NCI-H460 (cell line): ENCODE measurements around the gene LRRTM4. TPM values are rescaled to one million over a fixed set of nuclear protein-coding genes. Genes with fewer than 3 reads are reported as not detected.
"Not testable (repeated sequence)": the region's sequence is repeated elsewhere in the genome, so short reads cannot be mapped to it uniquely, and the experiment has no call there.

Experiments used
- DNase-seq: peaks from one replicate; pipeline ENCODE4 v3.0.0-alpha.2; 2016; ENCODE audit warnings: low read depth; ENCODE audit errors: extremely low read depth
- total RNA-seq: library from RNA; depleted of rRNA; stranded (reverse); fragments of >200 nt; shearing (Covaris generic); gene quantifications from 2 replicates; pipeline ENCODE4 v1.2.3, GENCODE V29; 2014

LRRTM4 gene
- total RNA-seq, 1 experiment from 2014 or later = 0.05 TPM

DNA sequence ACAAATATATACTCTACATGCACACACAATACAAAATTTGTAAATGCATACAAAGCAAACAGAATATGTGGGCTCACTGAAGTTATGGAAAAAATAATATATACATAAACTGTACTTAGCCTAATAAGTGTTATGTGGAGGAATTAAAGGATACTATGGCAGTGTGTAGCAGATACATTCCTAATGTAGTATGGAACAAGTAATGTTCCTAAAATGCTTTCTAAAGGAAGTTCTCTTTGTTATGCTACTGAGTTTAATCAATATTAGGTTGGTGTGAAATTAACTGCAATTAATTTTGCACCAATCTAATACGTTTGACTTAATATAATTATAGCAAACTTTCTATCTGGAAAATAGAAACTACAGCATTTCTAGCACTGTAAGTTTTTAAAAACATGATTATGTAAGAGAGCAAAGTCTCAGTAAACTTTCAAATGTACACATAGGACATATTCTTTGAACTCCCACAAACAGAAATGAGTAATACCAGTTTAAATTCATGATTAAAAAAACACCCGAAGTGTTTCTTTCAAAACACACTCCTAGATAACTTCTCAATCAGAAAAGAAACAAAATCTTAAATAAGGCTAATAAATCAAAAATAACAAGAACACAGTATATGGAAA, 331.3 kb downstream of the LRRTM4 start:
- no peak for DNase-seq

DNA sequence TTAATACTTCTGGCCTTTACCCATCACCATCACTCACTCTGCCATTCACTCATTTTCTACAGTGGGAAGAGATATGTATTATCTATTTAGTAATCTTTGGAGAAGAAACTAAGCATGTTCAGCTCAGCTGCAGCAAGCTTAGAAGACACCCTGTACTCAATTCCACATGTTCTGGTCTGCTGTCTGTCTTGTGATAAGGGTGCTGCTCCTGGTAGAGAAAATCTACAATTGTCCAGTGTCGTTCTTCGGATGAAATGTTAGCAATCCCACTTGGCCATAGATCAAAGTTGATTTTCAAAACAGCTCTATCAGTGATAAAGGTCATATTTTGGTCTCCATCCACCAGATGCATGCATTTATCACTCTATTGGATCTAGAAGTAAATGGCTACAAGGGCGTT, 337.1 kb downstream of the LRRTM4 start:
- no peak for DNase-seq

DNA sequence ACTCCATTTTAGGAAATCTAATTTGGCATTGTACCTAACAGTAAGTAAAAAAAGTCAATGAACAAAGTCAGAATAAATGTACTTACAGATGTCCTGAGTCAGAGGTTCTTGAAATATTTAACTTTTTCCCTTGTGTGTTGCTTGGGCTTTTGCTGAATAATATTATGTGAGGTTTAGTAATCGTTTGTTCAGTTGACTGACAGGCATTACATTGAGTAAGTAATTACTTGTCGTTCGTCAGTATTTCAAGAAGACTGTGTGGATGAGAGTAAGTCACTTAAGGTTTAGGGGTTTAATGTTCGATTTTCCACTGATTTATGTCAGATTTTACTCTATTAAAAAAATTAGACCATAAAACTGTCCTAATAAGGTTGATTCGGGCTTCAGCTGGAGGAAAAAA, 342.9 kb downstream of the LRRTM4 start:
- DNase-seq = no peak

DNA sequence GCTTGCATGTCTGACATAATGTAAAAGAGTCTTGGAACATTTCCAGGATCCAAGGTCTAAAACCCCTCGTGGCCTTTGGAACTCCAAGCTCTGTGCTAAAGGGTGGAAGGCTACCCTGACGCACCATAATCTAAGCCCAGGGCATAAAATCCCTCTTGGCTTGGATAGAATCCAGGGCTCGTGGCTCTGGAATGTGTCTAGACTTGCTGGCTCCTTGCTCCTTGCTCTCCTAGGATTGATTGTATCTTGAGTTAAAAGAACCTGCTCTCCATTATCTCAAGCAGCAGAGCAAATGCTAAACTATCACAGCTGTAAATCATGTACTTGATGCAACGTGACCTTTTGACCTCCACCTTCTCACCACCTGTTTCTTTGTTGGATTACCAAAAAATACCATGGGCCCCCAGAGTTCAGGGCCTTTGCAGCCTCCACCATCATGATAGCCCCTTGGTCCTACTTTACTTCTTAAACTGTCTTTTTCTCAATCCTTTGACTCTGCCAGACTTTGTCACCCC, 346.9 kb downstream of the LRRTM4 start:
- not testable (repeated sequence) for DNase-seq

DNA sequence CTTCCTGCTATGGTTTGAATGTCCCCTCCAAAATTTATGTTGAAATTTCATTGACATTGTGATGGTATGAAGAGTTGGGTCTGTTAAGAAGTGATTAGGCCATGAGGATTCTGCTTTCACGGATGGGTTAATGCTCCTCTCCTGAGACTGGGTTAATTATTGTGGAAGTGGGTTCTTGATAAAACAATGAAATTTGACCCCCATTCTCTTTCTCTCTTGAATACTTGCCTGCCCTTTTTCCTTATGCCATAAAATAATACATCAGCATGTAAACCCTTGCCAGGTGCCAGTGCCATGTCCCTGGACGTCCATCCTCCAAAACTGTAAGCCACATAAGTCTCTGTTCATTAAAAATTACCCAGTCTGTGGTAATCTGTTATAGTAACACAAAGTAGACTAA, 352.8 kb downstream of the LRRTM4 start:
- no peak for DNase-seq

DNA sequence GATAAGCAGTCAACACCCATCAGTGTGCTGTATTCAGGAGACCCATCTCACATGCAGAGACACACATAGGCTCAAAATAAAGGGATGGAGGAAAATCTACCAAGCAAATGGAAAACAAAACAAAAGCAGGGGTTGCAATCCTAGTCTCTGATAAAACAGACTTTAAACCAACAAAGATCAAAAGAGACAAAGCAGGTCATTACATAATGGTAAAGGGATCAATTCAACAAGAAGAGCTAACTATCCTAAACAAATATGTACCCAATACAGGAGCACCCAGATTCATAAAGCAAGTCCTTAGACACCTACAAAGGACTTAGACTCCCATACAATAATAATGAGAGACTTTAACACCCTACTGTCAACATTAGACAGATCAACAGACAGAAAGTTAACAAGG, 358.2 kb downstream of the LRRTM4 start:
- DNase-seq = not testable (repeated sequence)

DNA sequence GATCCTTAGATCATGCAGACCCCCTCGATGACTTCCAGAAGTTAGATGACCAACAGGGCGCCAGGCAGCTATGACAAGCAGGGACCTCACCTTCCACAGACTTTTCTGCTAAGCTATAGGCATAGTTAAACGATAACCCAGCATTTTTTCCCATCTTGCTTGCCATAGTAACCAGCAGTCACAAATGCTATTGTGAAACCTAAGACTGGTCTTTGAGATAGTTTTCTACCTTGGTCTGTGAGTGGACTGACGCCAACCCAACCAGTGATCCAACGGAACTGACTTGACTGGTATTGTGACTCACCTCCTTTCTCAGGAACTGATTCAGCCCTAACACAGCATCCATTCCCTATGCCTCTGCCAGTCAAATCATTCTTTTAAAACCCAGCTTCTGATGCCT, 361.2 kb downstream of the LRRTM4 start:
- peak; percentile 63 for DNase-seq

DNA sequence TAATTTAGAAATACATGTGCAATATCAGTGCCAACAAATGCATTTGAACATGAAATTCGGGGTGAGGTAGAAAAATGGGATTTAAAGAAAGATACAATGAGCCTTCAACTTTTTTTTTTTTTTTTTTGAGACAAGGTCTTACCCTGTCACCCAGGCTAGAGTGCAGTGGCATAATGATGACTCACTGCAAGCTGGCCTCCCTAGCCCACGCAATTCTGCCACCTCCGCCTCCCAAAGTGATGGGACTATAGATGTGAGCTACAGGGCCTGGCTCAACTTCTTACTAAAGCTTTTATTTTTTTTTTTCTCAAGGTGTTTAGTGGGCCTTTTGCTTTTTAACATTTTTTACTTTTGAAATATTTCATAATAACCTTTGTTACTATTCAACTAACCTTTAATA, 365.6 kb downstream of the LRRTM4 start:
- DNase-seq = no peak

DNA sequence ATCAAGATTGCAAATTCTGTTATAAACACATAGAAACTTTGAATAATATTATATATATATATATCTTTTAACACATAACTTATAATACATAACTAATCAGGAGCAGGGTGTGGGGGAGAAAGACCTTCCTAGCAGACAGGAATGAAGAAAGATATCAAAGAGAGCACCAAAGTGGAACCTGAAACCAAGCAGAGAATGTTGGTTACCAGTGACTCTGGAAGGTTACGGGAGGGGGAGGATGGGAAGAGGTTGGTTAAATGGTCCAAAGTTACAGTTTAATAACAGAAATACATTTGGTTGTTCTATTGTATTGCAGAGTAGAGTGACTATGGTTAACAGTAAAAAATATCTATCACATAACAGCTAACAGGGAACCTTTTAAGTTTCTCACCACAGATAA, 366.7 kb downstream of the LRRTM4 start:
- DNase-seq = no peak

DNA sequence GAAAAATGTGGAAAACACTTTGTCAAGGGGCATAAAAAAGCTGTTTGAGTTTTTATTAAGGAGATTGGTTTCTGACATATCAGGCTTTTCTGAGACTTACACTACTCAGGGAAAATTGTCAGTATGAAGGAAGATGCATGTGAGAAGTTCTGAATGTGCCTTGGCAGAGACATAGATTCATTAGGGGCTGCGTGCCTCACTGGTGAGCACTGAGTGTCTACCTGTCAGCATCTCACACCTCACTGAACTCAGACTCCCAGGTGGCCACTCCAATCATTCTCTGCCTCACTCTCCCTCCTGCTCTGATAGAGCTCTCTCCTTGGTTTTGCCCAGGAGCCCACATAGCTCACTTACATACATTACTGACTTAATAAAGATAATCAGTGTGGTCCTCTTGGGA, 372.6 kb downstream of the LRRTM4 start:
- no peak for DNase-seq

DNA sequence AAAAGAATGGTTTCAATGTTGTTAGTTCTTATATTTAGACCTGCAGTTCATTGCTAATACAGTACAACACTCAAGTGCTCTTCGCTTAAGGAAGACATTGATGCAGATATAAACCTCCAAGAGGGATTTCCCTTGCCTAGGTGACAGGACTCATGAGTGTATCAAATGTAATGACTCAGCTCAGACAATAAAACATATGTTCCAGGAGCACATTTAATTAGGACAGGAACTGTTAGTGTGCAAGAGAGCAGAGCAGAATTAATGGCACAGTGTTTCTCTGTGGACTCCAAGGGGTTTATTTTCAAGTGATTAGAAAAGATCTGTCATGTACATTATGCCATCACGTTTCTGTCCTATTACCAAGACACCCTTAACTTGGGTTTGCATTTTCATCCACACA, 375.0 kb downstream of the LRRTM4 start:
- DNase-seq = no peak

DNA sequence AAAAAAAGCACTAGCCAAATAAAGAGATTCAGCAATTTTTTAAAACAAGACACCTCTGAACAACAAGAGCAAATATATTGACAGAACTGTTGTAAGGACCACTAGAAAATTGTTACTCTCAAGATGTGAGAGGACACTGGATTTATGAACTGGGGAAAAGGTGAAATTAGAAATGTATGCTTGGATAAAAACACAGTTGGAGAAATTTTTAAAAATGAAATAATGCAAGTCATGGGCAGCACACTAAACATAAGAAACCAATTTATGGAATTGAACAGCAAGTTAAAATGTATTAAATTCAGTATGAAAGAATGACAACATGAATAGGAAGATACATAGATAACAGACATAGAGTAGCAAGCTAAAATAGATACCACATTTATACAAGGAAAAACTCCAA, 377.4 kb downstream of the LRRTM4 start:
- no peak for DNase-seq

DNA sequence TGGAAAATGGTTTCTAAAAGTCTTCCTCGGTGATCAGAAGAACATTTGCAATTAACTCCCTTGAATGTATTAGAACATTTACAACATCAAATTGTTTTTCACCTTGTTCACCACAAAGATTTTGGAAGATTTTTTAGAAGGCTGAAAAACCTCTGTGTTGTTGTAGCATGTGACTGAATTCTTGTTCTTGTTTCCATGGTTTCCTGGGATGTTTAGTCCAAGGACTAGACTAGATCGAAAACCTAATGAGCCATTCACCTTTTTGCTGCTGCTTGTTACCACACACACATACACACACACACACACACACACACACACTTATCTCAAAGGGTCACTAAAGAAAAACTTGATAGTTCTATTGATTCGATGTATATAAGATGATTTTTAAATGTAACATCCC, 380.0 kb downstream of the LRRTM4 start:
- DNase-seq = no peak

DNA sequence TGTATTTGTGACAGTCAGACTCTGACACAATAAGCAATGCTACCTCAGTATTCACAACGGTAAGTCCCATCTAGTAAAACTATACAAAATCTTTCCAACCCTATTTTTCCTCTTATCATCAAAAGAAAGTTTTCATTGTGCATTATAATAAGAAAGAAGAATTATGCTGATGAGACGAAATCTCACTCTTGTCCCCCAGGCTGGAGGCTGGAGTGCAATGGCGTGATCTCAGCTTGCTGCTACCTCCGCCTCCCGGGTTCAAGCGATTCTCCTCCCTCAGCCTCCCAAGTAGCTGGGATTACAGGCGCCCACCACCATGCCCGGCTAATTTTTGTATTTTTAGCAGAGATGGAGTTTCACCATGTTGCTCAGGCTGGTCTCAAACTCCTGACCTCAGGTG, 393.7 kb downstream of the LRRTM4 start:
- not testable (repeated sequence) for DNase-seq

DNA sequence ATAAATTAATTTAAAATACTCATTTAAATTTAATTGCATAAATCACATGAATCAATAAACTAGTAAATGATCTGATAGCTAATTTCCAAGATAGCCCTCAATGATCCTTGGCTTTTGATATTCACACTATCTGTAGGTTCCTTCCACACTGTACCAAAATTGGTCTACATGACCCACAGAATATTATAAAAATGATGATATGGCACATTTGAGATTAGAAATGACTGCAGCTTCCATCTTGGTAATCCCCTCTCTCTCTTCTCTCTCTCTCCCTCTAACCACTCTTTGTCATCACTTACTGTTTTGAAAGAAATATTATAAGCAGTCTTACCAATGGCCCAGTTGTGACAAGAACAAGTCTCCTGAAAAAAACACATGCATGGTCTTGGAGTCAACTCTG, 394.8 kb downstream of the LRRTM4 start:
- no peak for DNase-seq

DNA sequence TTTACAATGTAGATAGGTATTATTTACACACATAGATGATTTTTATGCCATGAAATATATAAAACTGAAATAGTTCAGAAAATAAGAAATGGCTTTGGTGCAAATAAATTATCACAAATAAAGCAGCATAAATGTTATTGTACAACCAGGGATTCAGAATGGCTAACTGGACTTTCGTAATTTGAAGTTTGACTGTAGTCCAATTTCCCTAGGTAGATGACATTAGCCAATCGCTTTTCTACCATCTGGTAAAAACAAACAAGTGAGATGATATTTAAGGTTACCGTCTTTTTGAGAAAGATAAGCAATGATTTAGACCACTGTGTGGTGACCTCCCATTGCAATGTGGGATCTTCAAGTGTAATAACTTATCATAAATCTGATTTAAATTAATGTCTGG, 400.7 kb downstream of the LRRTM4 start:
- DNase-seq = no peak

DNA sequence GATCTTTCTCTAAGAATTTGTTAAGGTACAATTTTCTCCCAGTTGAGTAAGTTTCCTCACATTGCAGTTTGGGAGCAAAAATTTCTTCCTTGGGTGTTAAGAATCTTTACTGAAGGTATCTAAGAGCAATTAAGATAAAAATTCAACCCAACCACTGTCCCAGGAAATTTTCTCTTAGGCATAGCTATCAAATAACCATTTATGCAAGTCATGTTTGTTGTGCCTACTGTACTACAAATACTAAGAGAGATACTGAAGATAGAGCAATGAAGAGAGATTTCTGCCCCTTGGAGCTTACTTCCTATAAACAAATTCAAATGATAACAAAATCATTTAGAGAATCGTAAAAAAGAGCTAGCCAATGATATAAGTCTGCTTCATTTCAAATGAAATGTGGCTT, 402.8 kb downstream of the LRRTM4 start:
- DNase-seq = no peak

DNA sequence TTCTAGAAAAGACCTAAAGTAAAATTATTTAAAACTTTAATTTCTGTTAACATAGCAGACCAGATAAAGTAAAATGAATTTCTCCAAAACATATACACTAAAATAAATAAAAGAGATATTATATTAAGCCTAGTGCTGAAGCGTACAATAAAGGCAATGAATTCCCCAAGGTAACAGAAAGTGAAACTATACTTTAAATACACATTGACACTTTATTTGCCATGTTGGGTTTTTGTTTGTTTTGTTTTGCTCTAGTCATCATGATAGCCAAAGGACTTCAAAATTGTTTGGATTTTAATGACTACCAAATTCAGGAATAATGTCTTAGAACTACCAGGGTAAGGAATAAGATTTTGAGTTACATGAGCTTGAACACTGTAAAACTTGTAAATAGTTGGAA, 413.3 kb downstream of the LRRTM4 start:
- DNase-seq = no peak

DNA sequence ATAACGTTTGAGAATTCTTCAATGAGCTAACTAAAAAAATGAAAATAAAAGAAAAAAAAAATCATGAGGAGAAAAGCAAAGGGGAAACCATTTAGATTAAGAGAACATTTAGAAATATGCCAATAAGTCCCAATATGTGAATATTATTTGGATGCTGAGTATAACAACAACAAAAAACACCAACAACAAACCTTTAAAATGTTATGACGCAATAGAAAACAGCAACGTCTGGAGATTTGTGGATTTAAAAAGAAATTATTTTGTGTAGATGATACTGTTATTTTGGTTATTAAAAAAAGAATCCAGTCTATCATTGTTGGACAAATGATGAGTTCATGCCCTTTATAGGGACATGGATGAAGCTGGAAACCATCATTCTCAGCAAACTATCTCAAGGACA, 417.2 kb downstream of the LRRTM4 start:
- DNase-seq = no peak

DNA sequence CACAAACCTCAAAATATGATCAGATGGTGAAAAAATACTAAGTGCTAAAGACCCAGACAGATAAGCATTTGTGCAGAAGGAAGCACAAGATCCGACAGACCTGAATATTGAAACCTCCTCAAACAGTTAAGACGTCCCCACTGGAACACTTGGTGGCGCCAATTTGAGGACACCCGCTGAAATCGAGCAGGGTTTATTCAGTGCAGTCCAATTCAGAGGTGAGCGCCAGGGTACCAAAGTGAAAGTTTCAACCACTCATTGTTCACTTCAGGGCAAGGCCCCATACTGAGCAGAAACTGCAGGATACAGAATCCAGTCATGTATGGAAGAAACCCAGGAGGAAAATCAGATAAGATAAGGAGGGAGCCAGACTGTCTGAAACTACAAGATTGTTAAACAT, 417.6 kb downstream of the LRRTM4 start:
- DNase-seq = no peak

DNA sequence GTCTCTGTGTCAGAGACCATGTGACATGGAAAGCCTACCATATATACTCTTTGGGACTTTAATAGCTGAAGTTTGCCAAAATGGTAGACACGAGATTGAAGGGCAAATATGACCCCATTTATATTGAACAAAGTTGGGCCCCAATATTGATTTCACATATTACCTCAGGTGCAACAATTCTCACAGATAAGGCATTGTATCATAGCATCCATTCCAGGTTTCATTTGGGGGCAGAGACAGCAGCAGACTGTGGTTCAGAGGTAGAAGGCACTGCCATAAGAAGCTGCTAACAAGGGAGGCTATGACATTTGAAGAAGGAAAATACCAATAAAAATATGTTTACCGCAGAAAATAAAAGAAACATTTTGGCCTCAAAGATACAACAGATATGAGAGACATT, 419.2 kb downstream of the LRRTM4 start:
- no peak for DNase-seq

DNA sequence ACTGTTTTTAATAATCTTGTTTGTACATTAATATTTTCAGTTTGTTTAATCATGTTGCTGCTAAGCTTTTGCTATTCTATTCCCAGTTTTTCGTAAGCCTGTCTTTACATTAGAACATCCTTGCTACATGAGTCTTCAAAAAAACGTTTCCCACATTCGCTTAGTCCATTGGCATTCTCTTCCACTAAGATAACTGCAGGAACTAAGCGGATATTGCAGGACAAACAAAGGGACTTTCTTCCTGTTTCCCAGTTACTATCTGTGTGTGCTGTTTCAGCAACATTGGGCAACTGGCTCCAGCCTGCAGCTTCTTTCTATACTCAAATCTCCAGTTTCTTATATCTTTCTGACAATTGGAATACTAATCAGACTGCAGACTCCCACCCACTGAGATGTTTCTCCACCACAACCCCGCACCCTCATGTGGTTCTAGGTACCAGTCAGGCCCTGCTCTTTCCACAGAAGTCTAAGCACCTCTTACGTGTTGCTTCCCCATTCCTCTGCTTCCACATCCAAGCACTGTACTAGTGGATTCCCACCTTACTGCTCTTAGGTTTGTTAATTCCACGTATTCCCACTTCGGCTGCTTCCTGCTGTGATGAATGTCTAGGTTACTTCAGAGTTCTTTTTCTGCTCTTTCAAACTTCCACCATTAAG, 420.3 kb downstream of the LRRTM4 start:
- DNase-seq = no peak

DNA sequence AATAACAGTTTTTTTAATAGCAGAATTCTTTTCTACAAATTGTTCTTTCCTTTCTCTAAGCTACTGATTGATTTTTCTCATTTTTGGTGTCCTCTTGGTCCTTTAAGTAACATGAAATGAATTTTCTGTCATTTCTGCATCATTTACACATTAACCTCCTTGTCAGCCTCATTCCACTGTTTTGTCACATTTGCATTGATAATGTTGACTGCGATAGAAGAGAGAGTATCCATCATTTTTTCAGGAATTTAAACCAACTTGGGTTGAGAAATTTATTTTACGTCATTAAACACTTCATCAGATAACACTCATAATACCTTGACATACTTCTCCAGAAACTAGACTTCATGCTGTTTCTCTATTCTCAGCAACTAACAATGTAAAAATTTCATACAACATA, 422.2 kb downstream of the LRRTM4 start:
- no peak for DNase-seq
